GM18508 (cell line): ENCODE results near the gene CANX.

Source experiments
- ATAC-seq: cut with Tn5 transposase; IDR thresholded peaks from one replicate; pipeline ENCODE4 v1.9.1; 2021; ENCODE audit warnings: moderate number of reproducible peaks; ENCODE audit not compliant: insufficient read depth, unreplicated experiment

CANX gene

GRCh38 chr5:179747811-179748210 lies 49.0 kb downstream of the CANX start:
- no peak for ATAC-seq

GRCh38 chr5:179749857-179750508 lies 51.2 kb downstream of the CANX start:
- ATAC-seq = no peak

- ATAC-seq = no peak
These were observed 55.2 kb downstream of the CANX start for GRCh38 chr5:179753971-179754370.

GRCh38 chr5:179755022-179755421 lies 56.3 kb downstream of the CANX start:
- no peak for ATAC-seq

GRCh38 chr5:179758955-179759354 lies 60.2 kb downstream of the CANX start:
- ATAC-seq = no peak

GRCh38 chr5:179759581-179760551 lies 61.1 kb downstream of the CANX start:
- ATAC-seq = peak; percentile 47

- ATAC-seq = no peak
These were observed 63.5 kb downstream of the CANX start for GRCh38 chr5:179762079-179762780.

GRCh38 chr5:179762781-179763176 lies 64.0 kb downstream of the CANX start:
- ATAC-seq = no peak

- ATAC-seq = no peak
These were observed 64.6 kb downstream of the CANX start for GRCh38 chr5:179763215-179763945.

GRCh38 chr5:179764056-179764455 lies 65.3 kb downstream of the CANX start:
- ATAC-seq = no peak

GRCh38 chr5:179765400-179765799 lies 66.6 kb downstream of the CANX start:
- ATAC-seq = no peak

GRCh38 chr5:179766021-179766725 lies 67.4 kb downstream of the CANX start:
- no peak for ATAC-seq

GRCh38 chr5:179766726-179767455 lies 68.1 kb downstream of the CANX start:
- no peak for ATAC-seq

- no peak for ATAC-seq
These were observed 68.8 kb downstream of the CANX start for GRCh38 chr5:179767496-179768100.

GRCh38 chr5:179768326-179769085 lies 69.7 kb downstream of the CANX start:
- ATAC-seq = no peak

GRCh38 chr5:179769271-179769670 lies 70.5 kb downstream of the CANX start:
- no peak for ATAC-seq

- ATAC-seq = no peak
These were observed 71.0 kb downstream of the CANX start for GRCh38 chr5:179769796-179770195.
